A673 (cell line): ENCODE results near the gene GALNT10.

Experiments
- EZH2 ChIP-seq: fragments of 200-600 bp; sonication (generic); IDR thresholded peaks from 2 replicates; pipeline ENCODE4 v1.6.1; 2017; ENCODE audit warnings: borderline replicate concordance, low read depth, mild to moderate bottlenecking, mixed read lengths, antibody characterized with exemption, low read length; ENCODE audit not compliant: poor library complexity, severe bottlenecking
- TF ChIP-seq, protein P1 (sequence below): fragments of 300-800, 200-600 bp; sonication (generic); conservative IDR thresholded peaks from 2 replicates; pipeline ENCODE4 v1.5.1; 2017; ENCODE audit warnings: low read depth, mild to moderate bottlenecking, antibody characterized with exemption, low read length, moderate library complexity, mixed read lengths

DNA sequence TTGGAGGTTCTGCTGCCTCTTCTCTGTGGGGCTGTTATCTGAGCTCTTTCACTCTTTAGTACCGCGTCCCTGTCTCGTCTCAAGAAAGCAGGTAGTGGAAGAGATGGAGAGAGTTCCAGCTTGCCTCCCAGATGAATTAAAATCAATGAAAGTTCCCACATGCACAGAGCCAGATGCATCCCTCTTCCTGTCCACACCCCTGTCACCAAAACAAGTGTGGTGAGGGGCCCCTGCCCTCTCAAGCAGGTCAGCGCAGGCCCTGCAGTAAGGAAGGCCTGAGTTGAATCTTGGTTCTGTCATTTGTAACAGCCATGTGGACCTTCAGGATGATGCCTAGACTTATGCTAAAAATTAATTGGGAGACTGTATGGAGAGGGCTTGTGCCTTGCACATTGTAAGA, 26.9 kb downstream of the GALNT10 start:
- TF ChIP-seq, protein P1, sequence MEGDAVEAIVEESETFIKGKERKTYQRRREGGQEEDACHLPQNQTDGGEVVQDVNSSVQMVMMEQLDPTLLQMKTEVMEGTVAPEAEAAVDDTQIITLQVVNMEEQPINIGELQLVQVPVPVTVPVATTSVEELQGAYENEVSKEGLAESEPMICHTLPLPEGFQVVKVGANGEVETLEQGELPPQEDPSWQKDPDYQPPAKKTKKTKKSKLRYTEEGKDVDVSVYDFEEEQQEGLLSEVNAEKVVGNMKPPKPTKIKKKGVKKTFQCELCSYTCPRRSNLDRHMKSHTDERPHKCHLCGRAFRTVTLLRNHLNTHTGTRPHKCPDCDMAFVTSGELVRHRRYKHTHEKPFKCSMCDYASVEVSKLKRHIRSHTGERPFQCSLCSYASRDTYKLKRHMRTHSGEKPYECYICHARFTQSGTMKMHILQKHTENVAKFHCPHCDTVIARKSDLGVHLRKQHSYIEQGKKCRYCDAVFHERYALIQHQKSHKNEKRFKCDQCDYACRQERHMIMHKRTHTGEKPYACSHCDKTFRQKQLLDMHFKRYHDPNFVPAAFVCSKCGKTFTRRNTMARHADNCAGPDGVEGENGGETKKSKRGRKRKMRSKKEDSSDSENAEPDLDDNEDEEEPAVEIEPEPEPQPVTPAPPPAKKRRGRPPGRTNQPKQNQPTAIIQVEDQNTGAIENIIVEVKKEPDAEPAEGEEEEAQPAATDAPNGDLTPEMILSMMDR, result no peak
- TF ChIP-seq EZH2, result no peak
